GM23338 (cell line): Measurements from ENCODE around the gene DDX54. TPM values are rescaled to one million over a fixed set of nuclear protein-coding genes. Genes with fewer than 3 reads are reported as not detected.

Experiments
- EZH2phosphoT487 ChIP-seq: fragments of 200-600 bp; sonication (generic); IDR thresholded peaks from one replicate; pipeline ENCODE4 v1.8.1; 2018; ENCODE audit warnings: antibody characterized with exemption; ENCODE audit not compliant: unreplicated experiment
- NANOG ChIP-seq: IDR thresholded peaks from 2 replicates; pipeline ENCODE4 v1.6.1; 2016; ENCODE audit warnings: antibody characterized with exemption, borderline replicate concordance
- STAT1 ChIP-seq: IDR thresholded peaks from one replicate; pipeline ENCODE4 v1.6.1; 2016; ENCODE audit warnings: antibody characterized with exemption; ENCODE audit not compliant: unreplicated experiment
- polyA plus RNA-seq: library from polyadenylated mRNA; unstranded; fragments of >200 nt; fragmentation: Nextera tagmentation; extraction: Ambion mirVana; gene quantifications from 2 replicates; pipeline ENCODE4 v1.2.1, GENCODE V29; 2016
- total RNA-seq: library from RNA; depleted of rRNA; stranded (reverse); fragments of >200 nt; shearing (Covaris generic); gene quantifications from 2 replicates; pipeline ENCODE4 v1.2.3, GENCODE V29; 2014
- TF ChIP-seq, protein P1 (sequence below): fragments of 250-450 bp; sonication (Bioruptor Pico); IDR thresholded peaks from 2 replicates; pipeline ENCODE4 v1.5.0; 2020; ENCODE audit warnings: mild to moderate bottlenecking, moderate library complexity
- TF ChIP-seq, protein P2 (sequence below): IDR thresholded peaks from one replicate; pipeline ENCODE4 v1.6.1; 2018; ENCODE audit warnings: antibody characterized with exemption; ENCODE audit not compliant: unreplicated experiment

The DDX54 gene
- total and polyA plus RNA-seq, 2 experiments from 2014 or later = 84.1 to 89.4 TPM

DNA sequence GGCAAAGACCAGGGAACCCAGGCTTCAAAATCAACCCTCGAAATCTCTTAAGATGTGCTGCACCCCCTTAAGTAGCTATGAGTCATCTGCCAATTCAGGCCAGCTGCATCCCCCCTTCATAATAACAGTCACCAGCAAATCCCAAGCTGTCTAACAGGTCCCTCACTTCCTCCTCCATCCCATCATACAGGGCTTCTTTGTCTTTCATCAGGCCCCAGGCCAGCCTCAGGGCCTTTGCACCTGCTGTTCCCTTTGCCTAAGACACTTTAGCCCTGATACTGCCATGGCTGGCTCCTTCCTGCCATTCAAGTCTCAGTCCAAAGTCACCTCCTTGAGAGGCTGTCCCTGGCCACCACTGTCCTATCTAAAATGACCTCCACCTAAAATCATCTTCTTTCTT lies 53.7 kb downstream of the DDX54 start (continued):
- TF ChIP-seq, protein P1, sequence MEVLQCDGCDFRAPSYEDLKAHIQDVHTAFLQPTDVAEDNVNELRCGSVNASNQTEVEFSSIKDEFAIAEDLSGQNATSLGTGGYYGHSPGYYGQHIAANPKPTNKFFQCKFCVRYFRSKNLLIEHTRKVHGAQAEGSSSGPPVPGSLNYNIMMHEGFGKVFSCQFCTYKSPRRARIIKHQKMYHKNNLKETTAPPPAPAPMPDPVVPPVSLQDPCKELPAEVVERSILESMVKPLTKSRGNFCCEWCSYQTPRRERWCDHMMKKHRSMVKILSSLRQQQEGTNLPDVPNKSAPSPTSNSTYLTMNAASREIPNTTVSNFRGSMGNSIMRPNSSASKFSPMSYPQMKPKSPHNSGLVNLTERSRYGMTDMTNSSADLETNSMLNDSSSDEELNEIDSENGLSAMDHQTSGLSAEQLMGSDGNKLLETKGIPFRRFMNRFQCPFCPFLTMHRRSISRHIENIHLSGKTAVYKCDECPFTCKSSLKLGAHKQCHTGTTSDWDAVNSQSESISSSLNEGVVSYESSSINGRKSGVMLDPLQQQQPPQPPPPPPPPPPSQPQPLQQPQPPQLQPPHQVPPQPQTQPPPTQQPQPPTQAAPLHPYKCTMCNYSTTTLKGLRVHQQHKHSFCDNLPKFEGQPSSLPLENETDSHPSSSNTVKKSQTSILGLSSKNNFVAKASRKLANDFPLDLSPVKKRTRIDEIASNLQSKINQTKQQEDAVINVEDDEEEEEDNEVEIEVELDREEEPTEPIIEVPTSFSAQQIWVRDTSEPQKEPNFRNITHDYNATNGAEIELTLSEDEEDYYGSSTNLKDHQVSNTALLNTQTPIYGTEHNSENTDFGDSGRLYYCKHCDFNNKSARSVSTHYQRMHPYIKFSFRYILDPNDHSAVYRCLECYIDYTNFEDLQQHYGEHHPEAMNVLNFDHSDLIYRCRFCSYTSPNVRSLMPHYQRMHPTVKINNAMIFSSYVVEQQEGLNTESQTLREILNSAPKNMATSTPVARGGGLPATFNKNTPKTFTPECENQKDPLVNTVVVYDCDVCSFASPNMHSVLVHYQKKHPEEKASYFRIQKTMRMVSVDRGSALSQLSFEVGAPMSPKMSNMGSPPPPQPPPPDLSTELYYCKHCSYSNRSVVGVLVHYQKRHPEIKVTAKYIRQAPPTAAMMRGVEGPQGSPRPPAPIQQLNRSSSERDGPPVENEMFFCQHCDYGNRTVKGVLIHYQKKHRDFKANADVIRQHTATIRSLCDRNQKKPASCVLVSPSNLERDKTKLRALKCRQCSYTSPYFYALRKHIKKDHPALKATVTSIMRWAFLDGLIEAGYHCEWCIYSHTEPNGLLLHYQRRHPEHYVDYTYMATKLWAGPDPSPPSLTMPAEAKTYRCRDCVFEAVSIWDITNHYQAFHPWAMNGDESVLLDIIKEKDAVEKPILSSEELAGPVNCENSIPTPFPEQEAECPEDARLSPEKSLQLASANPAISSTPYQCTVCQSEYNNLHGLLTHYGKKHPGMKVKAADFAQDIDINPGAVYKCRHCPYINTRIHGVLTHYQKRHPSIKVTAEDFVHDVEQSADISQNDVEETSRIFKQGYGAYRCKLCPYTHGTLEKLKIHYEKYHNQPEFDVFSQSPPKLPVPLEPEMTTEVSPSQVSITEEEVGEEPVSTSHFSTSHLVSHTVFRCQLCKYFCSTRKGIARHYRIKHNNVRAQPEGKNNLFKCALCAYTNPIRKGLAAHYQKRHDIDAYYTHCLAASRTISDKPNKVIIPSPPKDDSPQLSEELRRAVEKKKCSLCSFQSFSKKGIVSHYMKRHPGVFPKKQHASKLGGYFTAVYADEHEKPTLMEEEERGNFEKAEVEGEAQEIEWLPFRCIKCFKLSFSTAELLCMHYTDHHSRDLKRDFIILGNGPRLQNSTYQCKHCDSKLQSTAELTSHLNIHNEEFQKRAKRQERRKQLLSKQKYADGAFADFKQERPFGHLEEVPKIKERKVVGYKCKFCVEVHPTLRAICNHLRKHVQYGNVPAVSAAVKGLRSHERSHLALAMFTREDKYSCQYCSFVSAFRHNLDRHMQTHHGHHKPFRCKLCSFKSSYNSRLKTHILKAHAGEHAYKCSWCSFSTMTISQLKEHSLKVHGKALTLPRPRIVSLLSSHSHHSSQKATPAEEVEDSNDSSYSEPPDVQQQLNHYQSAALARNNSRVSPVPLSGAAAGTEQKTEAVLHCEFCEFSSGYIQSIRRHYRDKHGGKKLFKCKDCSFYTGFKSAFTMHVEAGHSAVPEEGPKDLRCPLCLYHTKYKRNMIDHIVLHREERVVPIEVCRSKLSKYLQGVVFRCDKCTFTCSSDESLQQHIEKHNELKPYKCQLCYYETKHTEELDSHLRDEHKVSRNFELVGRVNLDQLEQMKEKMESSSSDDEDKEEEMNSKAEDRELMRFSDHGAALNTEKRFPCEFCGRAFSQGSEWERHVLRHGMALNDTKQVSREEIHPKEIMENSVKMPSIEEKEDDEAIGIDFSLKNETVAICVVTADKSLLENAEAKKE (CRISPR knock-in tag) = no peak
- TF ChIP-seq, protein P2, sequence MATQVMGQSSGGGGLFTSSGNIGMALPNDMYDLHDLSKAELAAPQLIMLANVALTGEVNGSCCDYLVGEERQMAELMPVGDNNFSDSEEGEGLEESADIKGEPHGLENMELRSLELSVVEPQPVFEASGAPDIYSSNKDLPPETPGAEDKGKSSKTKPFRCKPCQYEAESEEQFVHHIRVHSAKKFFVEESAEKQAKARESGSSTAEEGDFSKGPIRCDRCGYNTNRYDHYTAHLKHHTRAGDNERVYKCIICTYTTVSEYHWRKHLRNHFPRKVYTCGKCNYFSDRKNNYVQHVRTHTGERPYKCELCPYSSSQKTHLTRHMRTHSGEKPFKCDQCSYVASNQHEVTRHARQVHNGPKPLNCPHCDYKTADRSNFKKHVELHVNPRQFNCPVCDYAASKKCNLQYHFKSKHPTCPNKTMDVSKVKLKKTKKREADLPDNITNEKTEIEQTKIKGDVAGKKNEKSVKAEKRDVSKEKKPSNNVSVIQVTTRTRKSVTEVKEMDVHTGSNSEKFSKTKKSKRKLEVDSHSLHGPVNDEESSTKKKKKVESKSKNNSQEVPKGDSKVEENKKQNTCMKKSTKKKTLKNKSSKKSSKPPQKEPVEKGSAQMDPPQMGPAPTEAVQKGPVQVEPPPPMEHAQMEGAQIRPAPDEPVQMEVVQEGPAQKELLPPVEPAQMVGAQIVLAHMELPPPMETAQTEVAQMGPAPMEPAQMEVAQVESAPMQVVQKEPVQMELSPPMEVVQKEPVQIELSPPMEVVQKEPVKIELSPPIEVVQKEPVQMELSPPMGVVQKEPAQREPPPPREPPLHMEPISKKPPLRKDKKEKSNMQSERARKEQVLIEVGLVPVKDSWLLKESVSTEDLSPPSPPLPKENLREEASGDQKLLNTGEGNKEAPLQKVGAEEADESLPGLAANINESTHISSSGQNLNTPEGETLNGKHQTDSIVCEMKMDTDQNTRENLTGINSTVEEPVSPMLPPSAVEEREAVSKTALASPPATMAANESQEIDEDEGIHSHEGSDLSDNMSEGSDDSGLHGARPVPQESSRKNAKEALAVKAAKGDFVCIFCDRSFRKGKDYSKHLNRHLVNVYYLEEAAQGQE = no peak
- no peak for TF ChIP-seq EZH2phosphoT487
- TF ChIP-seq NANOG = no peak
- TF ChIP-seq STAT1 = no peak
